B cell (primary cell): ENCODE measurements around the gene POLE. TPM values are rescaled to one million over a fixed set of nuclear protein-coding genes. Genes with fewer than 3 reads are reported as not detected.

ENCODE experiments used
- ATAC-seq: fragments of 200-7000 bp; cut with Tn5 transposase; one replicate; pipeline ENCODE4 v1.10.0; 2021; ENCODE audit warnings: low read depth, mild to moderate bottlenecking, moderate number of reproducible peaks, moderate library complexity
- CTCF ChIA-PET: fragments of 350-600 bp; sonication (Branson Sonifier 250); formaldehyde crosslinking; loops from one replicate; lab custom pipeline; 2021; ENCODE audit warnings: antibody characterized with exemption, inconsistent platforms; lab: Charles Lee
- POLR2A ChIA-PET: fragments of 350-600 bp; sonication (Branson Sonifier 250); formaldehyde crosslinking; loops from one replicate; lab custom pipeline; 2021; ENCODE audit warnings: antibody characterized with exemption; lab: Charles Lee
- DNase-seq: peaks from one replicate; pipeline ENCODE4 v3.0.0; 2013
- H2AFZ ChIP-seq: 2 replicates; pipeline ENCODE4 v1.6.1; 2012; ENCODE audit warnings: mild to moderate bottlenecking, low read depth, low read length; ENCODE audit not compliant: insufficient read depth, poor library complexity, severe bottlenecking
- H3K27ac ChIP-seq, 2 donors: 1 replicate in 1 of 2; 2 replicates in 1 of 2; pipeline ENCODE4 v1.5.1; 2012 to 2013; ENCODE audit warnings: low read length in 2 of 2, mild to moderate bottlenecking in 2 of 2, moderate library complexity in 1 of 2
- H3K27me3 ChIP-seq, 4 experiments: fragments of 200-600 bp in 1 of 4; sonication (generic) in 1 of 4; replicated peaks in 1 of 4; 1 replicate in 2 of 4; 2 replicates in 2 of 4; pipeline versions ENCODE4 v1.6.1 to v1.7.0; 2013 to 2016; ENCODE audit warnings: low read length in 3 of 4, mild to moderate bottlenecking in 2 of 4, mixed read lengths in 1 of 4, moderate library complexity in 1 of 4; ENCODE audit not compliant: insufficient read depth in 4 of 4, control insufficient read depth in 3 of 4; ENCODE audit errors: control extremely low read depth in 1 of 4
- H3K36me3 ChIP-seq, 2 experiments: replicated peaks in 1 of 2; 1 replicate in 1 of 2; 2 replicates in 1 of 2; pipeline versions ENCODE4 v1.6.1 to v1.7.1; 2013; ENCODE audit warnings: low read length in 1 of 2; ENCODE audit not compliant: insufficient read depth in 2 of 2, control insufficient read depth in 1 of 2; ENCODE audit errors: control extremely low read depth in 1 of 2, extremely low read depth in 1 of 2
- H3K4me1 ChIP-seq, 2 donors: fragments of 200-600 bp in 1 of 2; sonication (generic) in 1 of 2; 1 replicate in 1 of 2; 2 replicates in 1 of 2; pipeline versions ENCODE4 v1.5.1 to v1.6.1; 2013 to 2017; ENCODE audit warnings: low read length in 2 of 2; ENCODE audit not compliant: control insufficient read depth in 2 of 2, insufficient read depth in 2 of 2
- H3K4me2 ChIP-seq: replicated peaks from 2 replicates; pipeline ENCODE3; 2012; ENCODE audit warnings: mild to moderate bottlenecking, low read depth, low read length; ENCODE audit not compliant: poor library complexity, severe bottlenecking
- H3K4me3 ChIP-seq, 5 experiments: fragments of 200-600 bp in 1 of 5; sonication (generic) in 1 of 5; 1 replicate in 3 of 5; 2 replicates in 2 of 5; pipeline versions ENCODE4 v1.5.1 to v1.7.0; 2011 to 2016; ENCODE audit warnings: low read length in 4 of 5, mild to moderate bottlenecking in 4 of 5, low read depth in 2 of 5, control low read depth in 1 of 5, moderate library complexity in 1 of 5; ENCODE audit not compliant: insufficient read depth in 1 of 5; ENCODE audit errors: control extremely low read depth in 1 of 5, extremely low read depth in 1 of 5
- H3K79me2 ChIP-seq: fragments of 200-600 bp; sonication (generic); one replicate; pipeline ENCODE4 v1.6.0; 2016; ENCODE audit warnings: low read length; ENCODE audit not compliant: control insufficient read depth, insufficient read depth
- H3K9ac ChIP-seq: fragments of 200-600 bp; sonication (generic); 2 replicates; pipeline ENCODE4 v1.6.1; 2017; ENCODE audit warnings: mild to moderate bottlenecking, low read length, moderate library complexity
- H3K9me3 ChIP-seq, 3 donors: one replicate each; pipeline versions ENCODE4 v1.6.1 to v1.7.1; 2013; ENCODE audit warnings: low read length in 2 of 3; ENCODE audit not compliant: control insufficient read depth in 2 of 3, insufficient read depth in 1 of 3; ENCODE audit errors: control extremely low read depth in 1 of 3
- H4K20me1 ChIP-seq: 2 replicates; pipeline ENCODE4 v1.6.0; 2012; ENCODE audit warnings: mild to moderate bottlenecking, low read length; ENCODE audit not compliant: insufficient read depth, control insufficient read depth, poor library complexity, severe bottlenecking
- H3K27ac Mint-ChIP-seq: one replicate; pipeline ENCODE4 v1.8.0; 2021; ENCODE audit warnings: mixed read lengths
- H3K27me3 Mint-ChIP-seq: one replicate; pipeline ENCODE4 v1.8.0; 2021; ENCODE audit warnings: mixed read lengths
- H3K4me1 Mint-ChIP-seq: one replicate; pipeline ENCODE4 v1.8.0; 2021; ENCODE audit warnings: mixed read lengths
- H3K4me3 Mint-ChIP-seq: one replicate; pipeline ENCODE4 v1.8.0; 2021; ENCODE audit warnings: mixed read lengths
- H3K9me3 Mint-ChIP-seq: one replicate; pipeline ENCODE4 v1.8.0; 2022; ENCODE audit warnings: mixed read lengths; ENCODE audit not compliant: insufficient read depth
- CTCF ChIP-seq: fragments of 200-600 bp; IDR thresholded peaks from one replicate; pipeline ENCODE4 v1.8.0; 2022; ENCODE audit warnings: antibody characterized with exemption, mild to moderate bottlenecking
- EZH2 ChIP-seq: IDR thresholded peaks from 2 replicates; pipeline ENCODE4 v1.6.1; 2012; ENCODE audit warnings: borderline replicate concordance, low read depth, mild to moderate bottlenecking, moderate library complexity, low read length; ENCODE audit not compliant: insufficient read depth, poor library complexity, severe bottlenecking
- WGBS: methylation state at CpG from one replicate; pipeline ENCODE4 v1.1.5; 2013; ENCODE audit warnings: missing lambda C conversion rate; ENCODE audit not compliant: insufficient coverage; 5-methylcytosine and 5-hydroxymethylcytosine counted together
- intact Hi-C: fragments of 100-400 bp; cut with micrococcal nuclease; formaldehyde crosslinking; loops from one replicate; pipeline ENCODE4 v1.10.0; 2022
- polyA plus RNA-seq: library from polyadenylated mRNA; depleted of rRNA; stranded (reverse); fragments of >200 nt; gene quantifications from 2 replicates; pipeline ENCODE4 v1.2.3, GENCODE V29; 2012
- total RNA-seq, 2 donors: library from RNA; stranded (reverse); fragments of 120-200 nt in 1 of 2; gene quantifications; 1 replicate in 1 of 2; 2 replicates in 1 of 2; pipeline versions ENCODE4 v1.2.3 to v1.2.4, GENCODE V29; 2013 to 2022

The POLE gene
- total and polyA plus RNA-seq, 2 donors (not counting 1 experiment from before 2014, with no cell fraction given): 32.0 to 62.0 TPM

- ATAC-seq (no peak), DNase-seq (no peak)
- Mint-ChIP-seq H3K27ac (no peak overlapping the region), H3K4me1 (no peaks in the 10 kb centered on the region), H3K4me3 (no peak overlapping the region), H3K9me3 (no peaks in the 10 kb centered on the region), H3K27me3 (no peaks in the 10 kb centered on the region)
- intact Hi-C loops: no loop called here
- ChIA-PET CTCF (no interaction called here), POLR2A (no interaction called here)
- H3K36me3 ChIP-seq: peaks cover 11 to 36% of the 10 kb centered on the region in 2 experiments
- no peaks in the 10 kb centered on the region for H4K20me1 ChIP-seq
- no peaks in the 10 kb centered on the region for H3K79me2 ChIP-seq
- no peak for TF ChIP-seq EZH2
- no peak for TF ChIP-seq CTCF
- H3K9ac ChIP-seq: no peak overlapping the region
- H3K4me3 ChIP-seq: no peak overlapping the region
- no peaks in the 10 kb centered on the region for H3K9me3 ChIP-seq
- no peak overlapping the region for H3K27ac ChIP-seq
- no peak overlapping the region for H3K4me2 ChIP-seq
- no peaks in the 10 kb centered on the region for H3K4me1 ChIP-seq
- H2AFZ ChIP-seq: no peak overlapping the region
- no peaks in the 10 kb centered on the region for H3K27me3 ChIP-seq
- WGBS: no CpG with 5 or more reads among the region's 7 CpGs
These were observed 33.4 kb downstream of the POLE start for GRCh38 chr12:132653567-132654290.

- Histone ChIP-seq H3K79me2 (no peaks in the 10 kb centered on the region), H2AFZ (no peak overlapping the region), H3K4me2 (no peak overlapping the region), H3K27me3 (no peaks in the 10 kb centered on the region), H3K4me3 (no peak overlapping the region), H3K27ac (no peak overlapping the region), H3K4me1 (no peaks in the 10 kb centered on the region), H3K36me3 (peaks cover 2 to 16% of the 10 kb centered on the region in 2 experiments), H4K20me1 (no peaks in the 10 kb centered on the region), H3K9ac (no peak overlapping the region), H3K9me3 (no peaks in the 10 kb centered on the region)
- H3K9me3 Mint-ChIP-seq: no peaks in the 10 kb centered on the region
- no peak overlapping the region for H3K4me3 Mint-ChIP-seq
- TF ChIP-seq EZH2 (no peak), CTCF (no peak)
- ATAC-seq: no peak
- H3K4me1 Mint-ChIP-seq: no peaks in the 10 kb centered on the region
- ChIA-PET CTCF (no interaction called here), POLR2A (no interaction called here)
- no peak overlapping the region for H3K27ac Mint-ChIP-seq
- H3K27me3 Mint-ChIP-seq: no peaks in the 10 kb centered on the region
- intact Hi-C loops: no loop called here
- 97% methylated on average over 7 of the region's 9 CpGs for WGBS
- no peak for DNase-seq
These were observed 35.6 kb downstream of the POLE start for GRCh38 chr12:132651444-132652100.
